Sciatic nerve (tissue), 1 donor: Measurements from ENCODE around the gene STRIT1. TPM values are rescaled to one million over a fixed set of nuclear protein-coding genes. Genes with fewer than 3 reads are reported as not detected.

ENCODE experiments used
- total RNA-seq: library from RNA; stranded (reverse); fragmentation: NEBNext Ultra II Directional; extraction: Animal tissue kit (Norgen Biotek cat#: 25700); gene quantifications from one replicate; pipeline ENCODE4 v1.2.1, GENCODE V29; 2021
- donor health status: DM: no; HTN: no; CAD: no.

STRIT1 gene
- total RNA-seq, 1 donor from 2014 or later, result not detected

Other genes with a start within 250 kb of the STRIT1 start
- gene MME, start 213.4 kb downstream of the STRIT1 start, total RNA-seq, result 296 TPM